Hindlimb muscle (tissue), 1 donor: ENCODE results near the gene FAM227B. TPM values are rescaled to one million over a fixed set of nuclear protein-coding genes. Genes with fewer than 3 reads are reported as not detected.

ENCODE experiments used
- DNase-seq: peaks from one replicate; pipeline ENCODE4 v3.0.0-alpha.2; 2013
- polyA plus RNA-seq: library from polyadenylated mRNA; unstranded; fragments of 120-200 nt; gene quantifications from one replicate; pipeline ENCODE4 v1.2.1, GENCODE V29; 2013; ENCODE audit not compliant: insufficient read length

FAM227B gene
- polyA plus RNA-seq, 1 donor = 7.6 TPM

DNA sequence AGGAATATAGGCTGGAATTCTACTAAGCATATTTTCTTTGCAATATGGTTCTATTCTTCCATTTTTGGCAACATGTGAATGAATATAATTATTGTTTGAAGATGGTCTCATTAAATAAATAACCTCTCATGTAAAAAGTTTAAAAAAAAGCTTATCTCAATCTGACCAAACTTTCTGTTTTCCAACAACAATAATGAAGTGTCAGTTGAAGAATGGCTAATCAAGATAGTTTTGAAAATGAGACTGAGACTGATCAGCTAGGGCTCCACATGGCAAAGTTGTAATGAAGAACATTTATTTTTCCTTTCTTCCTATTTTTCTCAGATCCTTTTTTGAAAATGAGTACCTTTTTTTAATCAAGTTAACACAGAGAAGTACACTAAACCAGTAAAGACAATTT is 333.1 kb downstream of the FAM227B start:
- DNase-seq = no peak

DNA sequence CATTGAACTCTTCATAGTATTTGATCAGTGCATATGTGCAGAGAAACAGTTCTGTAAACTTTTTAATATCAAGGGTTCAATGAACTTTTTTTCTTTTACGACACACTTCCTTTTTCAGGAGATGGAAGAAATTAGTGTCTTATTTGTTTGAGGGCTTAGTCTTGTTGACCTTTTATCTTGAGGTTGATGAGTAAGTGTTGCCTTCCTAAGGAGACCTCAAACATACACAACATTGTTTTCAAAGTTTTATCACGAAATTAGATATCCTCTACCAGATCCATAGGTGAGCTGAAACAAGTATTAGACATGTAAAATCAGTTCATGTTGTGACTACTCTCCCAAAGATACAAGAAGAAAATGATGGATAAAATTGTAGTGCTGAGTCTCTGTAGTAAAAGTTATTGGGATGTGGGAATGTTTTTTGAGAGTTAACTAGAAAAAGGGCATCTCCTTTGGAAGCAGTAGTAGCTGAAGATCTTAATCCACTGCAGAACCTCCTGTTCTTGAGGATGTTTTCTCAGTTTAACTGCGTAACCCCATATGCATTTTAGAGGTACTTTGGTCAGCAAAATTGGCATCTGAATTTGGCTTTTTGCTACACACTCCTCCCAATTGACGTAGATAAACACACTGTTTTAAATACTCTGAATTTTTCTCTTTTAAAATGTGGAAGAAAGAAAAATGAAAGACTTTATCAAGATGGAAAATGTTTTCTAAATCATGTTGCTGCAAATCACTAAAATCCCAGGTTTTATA is 333.8 kb downstream of the FAM227B start:
- DNase-seq = no peak

DNA sequence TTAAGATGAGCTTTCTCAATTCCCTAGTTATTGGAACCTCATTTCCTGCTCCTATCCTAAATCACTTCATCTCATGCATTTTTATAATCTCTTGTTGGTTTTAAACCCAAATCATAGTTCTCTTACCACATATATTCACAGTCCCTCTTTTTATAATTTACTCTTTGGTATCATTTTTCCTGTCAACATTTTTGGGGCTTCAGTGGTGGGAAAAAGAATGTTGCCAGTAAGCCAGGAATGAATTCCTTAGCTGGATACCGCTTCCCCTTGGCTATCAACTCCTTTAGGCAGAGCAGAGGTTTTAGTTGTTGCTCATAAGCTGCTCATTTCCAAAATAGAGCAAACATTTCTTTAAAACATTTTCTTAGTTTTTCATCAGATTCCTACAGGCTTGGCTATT is 338.3 kb downstream of the FAM227B start:
- DNase-seq = no peak

DNA sequence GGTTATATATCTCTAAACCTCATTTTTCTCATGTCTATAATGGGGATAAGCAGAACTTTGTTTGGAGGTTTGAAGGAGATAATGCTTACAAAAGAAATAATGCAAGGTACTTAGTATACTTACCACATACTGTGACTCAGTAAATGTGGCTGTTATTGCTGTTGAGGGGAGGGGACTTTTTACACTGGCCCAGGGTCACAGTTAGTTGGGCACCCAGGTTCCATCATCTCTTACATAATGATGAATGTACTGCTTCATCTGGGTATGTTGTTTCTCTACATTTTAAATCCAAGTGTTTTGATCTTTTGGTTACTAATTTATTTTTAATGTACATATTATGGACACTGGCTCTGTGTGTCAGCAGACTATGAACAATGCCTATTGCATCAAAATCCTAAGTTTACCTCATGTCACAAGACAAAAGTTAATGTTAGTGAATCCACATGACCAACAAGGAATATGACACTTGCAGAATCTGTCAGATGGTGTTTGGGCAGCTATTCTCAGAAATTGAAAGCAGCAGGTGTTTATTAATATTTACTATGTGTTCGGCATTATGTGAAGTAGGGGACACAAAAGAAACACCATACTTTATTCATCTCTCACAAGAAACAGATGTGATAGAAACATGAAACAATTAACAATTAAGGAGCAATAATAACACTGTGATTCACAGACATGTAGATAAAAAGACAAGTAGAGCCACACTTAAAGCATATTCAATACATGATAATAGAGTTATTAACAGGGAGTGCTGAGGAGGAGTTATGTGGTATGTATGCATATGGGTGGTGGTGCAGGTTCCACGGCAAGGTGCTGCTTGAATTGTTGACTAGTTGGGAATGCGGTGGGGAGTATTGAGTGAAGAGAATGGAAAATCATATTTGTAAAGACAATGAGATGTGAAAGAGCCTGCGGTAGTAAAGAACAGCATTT is 340.8 kb downstream of the FAM227B start:
- no peak for DNase-seq

DNA sequence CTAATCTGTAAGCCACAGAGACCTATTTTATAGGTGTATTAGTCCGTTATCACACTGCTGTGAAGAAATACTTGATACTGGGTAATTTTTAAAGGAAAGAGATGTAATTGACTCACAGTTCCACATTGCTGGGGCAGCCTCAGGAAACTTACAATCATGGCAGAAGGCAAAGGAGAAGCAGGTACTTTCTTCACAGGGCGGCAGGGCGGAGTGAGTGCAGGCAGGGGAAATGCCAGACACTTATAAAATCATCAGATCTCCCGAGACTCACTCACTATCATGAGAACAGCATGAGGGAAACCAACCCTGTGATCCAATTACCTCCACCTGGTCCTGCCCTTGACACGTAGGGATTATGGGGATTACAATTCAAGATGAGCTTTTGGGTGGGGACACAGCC is 341.9 kb downstream of the FAM227B start:
- no peak for DNase-seq

Other genes with a start within 250 kb of the FAM227B start
- 24.1 TPM for gene FGF7, start 197.6 kb downstream of the FAM227B start, polyA plus RNA-seq
- gene DTWD1, start 230 bp upstream of the FAM227B start, polyA plus RNA-seq = 23.7 TPM